ENCODE results near the gene EPS8L3. TPM values are rescaled to one million over a fixed set of nuclear protein-coding genes. Genes with fewer than 3 reads are reported as not detected.
"Not testable (repeated sequence)": the region's sequence is repeated elsewhere in the genome, so short reads cannot be mapped to it uniquely, and the experiment has no call there.

Gene EPS8L3
- total RNA-seq, 1 experiment from 2014 or later: not detected

- H3K27ac ChIP-seq (ENCODE audit: low read length): no peak overlapping the region
- H3K36me3 ChIP-seq (ENCODE audit: control insufficient read depth, insufficient read depth, low read length): no peaks in the 10 kb centered on the region
- no peaks in the 10 kb centered on the region for H3K4me1 ChIP-seq (ENCODE audit: control insufficient read depth, insufficient read depth, low read length)
- in situ Hi-C loops (cut with HindIII; ENCODE audit: low pct_unique_long_range_greater_than_20kb, low sequenced_read_pairs): no loop called here
- intact Hi-C loops (cut with micrococcal nuclease; ENCODE audit: unreplicated experiment): no loop called here
- ChIA-PET POLR2A (no interaction called here), CTCF (no interaction called here)
- no peaks in the 10 kb centered on the region for H3K9me3 ChIP-seq (ENCODE audit: control insufficient read depth, insufficient read depth, low read depth, low read length)
- BruUV-seq (replicated peaks): no TSS peak
- DNase-seq (ENCODE audit: low read depth, low spot score): no peak
- no peak for TF ChIP-seq CTCF (IDR thresholded peaks at IDR 0.05)
- no peak for TF ChIP-seq SIN3A (IDR thresholded peaks at IDR 0.05; ENCODE audit: borderline replicate concordance, insufficient read depth, low read depth, low read length)
- no peak for TF ChIP-seq REST (IDR thresholded peaks at IDR 0.05; ENCODE audit: insufficient read depth in 1 of 2, low read depth in 2 of 2, low read length in 1 of 2)
- no peak for TF ChIP-seq POLR2AphosphoS5 (IDR thresholded peaks at IDR 0.05; ENCODE audit: low read depth, low read length)
- TF ChIP-seq TCF7L2 (IDR thresholded peaks at IDR 0.05; ENCODE audit: low read depth, low read length): no peak
- no peak overlapping the region for H3K4me3 ChIP-seq (ENCODE audit: low read depth in 2 of 2, low read length in 2 of 2)
- H3K27me3 ChIP-seq (ENCODE audit: control insufficient read depth, insufficient read depth, low read length): no peaks in the 10 kb centered on the region
- no peak for ATAC-seq
These were observed 13.4 kb downstream of the EPS8L3 start for GRCh38 chr1:109750241-109750882.

- POLR2A ChIA-PET: interaction anchor here (0.7 kb wide), 1 partner anchor 103 kb away, joined by 3 read pairs; no protein-coding TSS in a partner anchor
- H3K27ac ChIP-seq (ENCODE audit: low read length): no peak overlapping the region
- TF ChIP-seq REST (IDR thresholded peaks at IDR 0.05; ENCODE audit: insufficient read depth in 1 of 2, low read depth in 2 of 2, low read length in 1 of 2) (no peak), CTCF (IDR thresholded peaks at IDR 0.05) (no peak), POLR2AphosphoS5 (IDR thresholded peaks at IDR 0.05; ENCODE audit: low read depth, low read length) (no peak), SIN3A (IDR thresholded peaks at IDR 0.05; ENCODE audit: borderline replicate concordance, insufficient read depth, low read depth, low read length) (no peak), TCF7L2 (IDR thresholded peaks at IDR 0.05; ENCODE audit: low read depth, low read length) (no peak)
- H3K9me3 ChIP-seq (ENCODE audit: control insufficient read depth, insufficient read depth, low read depth, low read length): no peaks in the 10 kb centered on the region
- no peak for ATAC-seq
- intact Hi-C loops (cut with micrococcal nuclease; ENCODE audit: unreplicated experiment) (no loop called here), in situ Hi-C loops (cut with HindIII; ENCODE audit: low pct_unique_long_range_greater_than_20kb, low sequenced_read_pairs) (no loop called here)
- H3K27me3 ChIP-seq (ENCODE audit: control insufficient read depth, insufficient read depth, low read length): no peaks in the 10 kb centered on the region
- no peaks in the 10 kb centered on the region for H3K36me3 ChIP-seq (ENCODE audit: control insufficient read depth, insufficient read depth, low read length)
- H3K4me3 ChIP-seq (ENCODE audit: low read depth in 2 of 2, low read length in 2 of 2): no peak overlapping the region
- no TSS peak for BruUV-seq (replicated peaks)
- CTCF ChIA-PET: no interaction called here
- no peaks in the 10 kb centered on the region for H3K4me1 ChIP-seq (ENCODE audit: control insufficient read depth, insufficient read depth, low read length)
- no peak for DNase-seq (ENCODE audit: low read depth, low spot score)
These were observed 14.5 kb downstream of the EPS8L3 start for GRCh38 chr1:109749221-109749620.

- BruUV-seq (replicated peaks); H3K36me3 ChIP-seq (ENCODE audit: control insufficient read depth, insufficient read depth, low read length); H3K4me1 ChIP-seq (ENCODE audit: control insufficient read depth, insufficient read depth, low read length); ATAC-seq; POLR2A ChIA-PET; H3K27me3 ChIP-seq (ENCODE audit: control insufficient read depth, insufficient read depth, low read length); H3K4me3 ChIP-seq (ENCODE audit: low read depth in 2 of 2, low read length in 2 of 2); DNase-seq (ENCODE audit: low read depth, low spot score); intact Hi-C loops (cut with micrococcal nuclease; ENCODE audit: unreplicated experiment); in situ Hi-C loops (cut with HindIII; ENCODE audit: low pct_unique_long_range_greater_than_20kb, low sequenced_read_pairs); H3K27ac ChIP-seq (ENCODE audit: low read length); CTCF ChIA-PET; H3K9me3 ChIP-seq (ENCODE audit: control insufficient read depth, insufficient read depth, low read depth, low read length): not testable (repeated sequence)
These were observed 15.4 kb downstream of the EPS8L3 start for GRCh38 chr1:109748311-109748710.
